ENCODE measurements around the gene CAMTA1.

- no peak for TF ChIP-seq CTCF (IDR thresholded peaks at IDR 0.05)
- TF ChIP-seq POLR2A (IDR thresholded peaks at IDR 0.05), result no peak
- TF ChIP-seq EP300 (IDR thresholded peaks at IDR 0.05), result no peak
Measured at GRCh38 chr1:7136166-7136953, 351.1 kb downstream of the CAMTA1 start.
